Motor neuron (in vitro differentiated cells): Measurements from ENCODE around the gene PDGFC. TPM values are rescaled to one million over a fixed set of nuclear protein-coding genes. Genes with fewer than 3 reads are reported as not detected.
"Not testable (repeated sequence)": the region's sequence is repeated elsewhere in the genome, so short reads cannot be mapped to it uniquely, and the experiment has no call there.

Experiments
- ATAC-seq, 8 experiments: fragments of 200-7000 bp; cut with Tn5 transposase; replicated peaks in 6 of 8; 2 replicates each; pipeline ENCODE4 v1.8.0; 2021; ENCODE audit warnings: mild to moderate bottlenecking in 8 of 8, moderate library complexity in 8 of 8
- H3K27ac ChIP-seq, 2 donors: fragments of 250-450 bp; sonication (Bioruptor Pico); 2 replicates each; pipeline ENCODE4 v1.9.0; 2021; ENCODE audit warnings: antibody characterized with exemption in 2 of 2, mild to moderate bottlenecking in 2 of 2, moderate library complexity in 1 of 2
- H3K4me1 ChIP-seq, 2 donors: fragments of 250-450 bp; sonication (Bioruptor Pico); replicated peaks in 1 of 2; 2 replicates each; pipeline ENCODE4 v1.6.1; 2021; ENCODE audit warnings: antibody characterized with exemption in 2 of 2, mild to moderate bottlenecking in 2 of 2, moderate library complexity in 1 of 2
- H3K4me3 ChIP-seq, 5 donors: fragments of 250-450 bp; sonication (Bioruptor Pico); 2 replicates each; pipeline ENCODE4 v1.9.0; 2021; ENCODE audit warnings: antibody characterized with exemption in 5 of 5, mild to moderate bottlenecking in 5 of 5, moderate library complexity in 4 of 5
- WGBS, 10 experiments: fragments of 450-650 bp; shearing (Covaris generic); methylation state at CpG; one replicate each; pipeline ENCODE4 v1.0.0; 2022; 5-methylcytosine and 5-hydroxymethylcytosine counted together
- in situ Hi-C, 9 experiments: fragments of 400-800 bp; cut with MboI; loops; one replicate each; pipeline ENCODE4 v1.15.0; 2021; ENCODE audit warnings: low sequenced_read_pairs in 9 of 9, low pct_unique_long_range_greater_than_20kb in 2 of 9; ENCODE audit not compliant: unreplicated experiment in 9 of 9
- total RNA-seq, 8 experiments: library from RNA; unstranded; fragments of 300-600 nt; gene quantifications; 2 replicates each; pipeline versions ENCODE4 v1.2.3 to v1.2.4, GENCODE V29; 2022

Gene PDGFC
- total RNA-seq, 8 experiments from 2014 or later, result 5.4 to 43.0 (median 6.2) TPM

GRCh38 chr4:156875055-156875454 is 96.5 kb downstream of the PDGFC start:
- in situ Hi-C loops, result no loop called here
- 40 to 100% (median 100%) methylated on average over 1 of the region's 1 CpG; no CpG with 5 or more reads in 2 of the 10 experiments for WGBS, 10 experiments
- H3K27ac ChIP-seq, result no peak overlapping the region
- no peak overlapping the region for H3K4me3 ChIP-seq
- peak in 2 of 8 experiments; percentile 22 to 62 for ATAC-seq
- H3K4me1 ChIP-seq, result peaks cover 0 to 12% of the 10 kb centered on the region in 2 donors

GRCh38 chr4:156873799-156874198 is 97.8 kb downstream of the PDGFC start:
- peak in 7 of 8 experiments; percentile 19 to 74 (median 53) for ATAC-seq
- 73 to 100% (median 81%) methylated on average over 1 to 3 of the region's 3 CpGs; no CpG with 5 or more reads in 1 of the 10 experiments for WGBS, 10 experiments
- Histone ChIP-seq H3K4me1 (peaks cover 0 to 12% of the 10 kb centered on the region in 2 donors), H3K4me3 (no peak overlapping the region), H3K27ac (no peak overlapping the region)
- in situ Hi-C loops, result no loop called here

- Histone ChIP-seq H3K4me3 (no peak overlapping the region), H3K27ac (no peak overlapping the region), H3K4me1 (peaks cover 0 to 12% of the 10 kb centered on the region in 2 donors)
- no peak for ATAC-seq
- in situ Hi-C loops, result no loop called here
- 80 to 100% (median 94%) methylated on average over 2 to 3 of the region's 3 CpGs for WGBS, 10 experiments
Measured at GRCh38 chr4:156870861-156871260, 100.7 kb downstream of the PDGFC start.

GRCh38 chr4:156870131-156870530 is 101.5 kb downstream of the PDGFC start:
- Histone ChIP-seq H3K4me3 (no peak overlapping the region), H3K4me1 (peaks cover 0 to 12% of the 10 kb centered on the region in 2 donors), H3K27ac (no peak overlapping the region)
- in situ Hi-C loops, result no loop called here
- 18 to 100% (median 87%) methylated on average over 1 of the region's 1 CpG; no CpG with 5 or more reads in 1 of the 10 experiments for WGBS, 10 experiments
- ATAC-seq, result no peak

- H3K4me3 ChIP-seq, in situ Hi-C loops, H3K27ac ChIP-seq, ATAC-seq, H3K4me1 ChIP-seq: not testable (repeated sequence)
- WGBS, 10 experiments, result no CpG with 5 or more reads among the region's 2 CpGs
Measured at GRCh38 chr4:156866088-156866487, 105.5 kb downstream of the PDGFC start.

GRCh38 chr4:156865451-156865850 is 106.1 kb downstream of the PDGFC start:
- Histone ChIP-seq H3K4me3 (no peak overlapping the region), H3K4me1 (peaks cover 0 to 1% of the 10 kb centered on the region in 2 donors), H3K27ac (no peak overlapping the region)
- no peak for ATAC-seq
- WGBS, 10 experiments, result 50 to 93% (median 85%) methylated on average over 1 to 2 of the region's 2 CpGs; no CpG with 5 or more reads in 4 of the 10 experiments
- in situ Hi-C loops, result no loop called here

GRCh38 chr4:156858071-156858470 is 113.5 kb downstream of the PDGFC start:
- no peak overlapping the region for H3K4me3 ChIP-seq
- no peak for ATAC-seq
- WGBS, 10 experiments, result 93 to 100% (median 100%) methylated on average over 1 to 3 of the region's 3 CpGs
- no peaks in the 10 kb centered on the region for H3K4me1 ChIP-seq
- H3K27ac ChIP-seq, result no peak overlapping the region
- in situ Hi-C loops, result no loop called here

GRCh38 chr4:156838761-156839160 is 132.8 kb downstream of the PDGFC start:
- Histone ChIP-seq H3K4me3 (no peak overlapping the region), H3K4me1 (no peaks in the 10 kb centered on the region), H3K27ac (no peak overlapping the region)
- in situ Hi-C loops, result no loop called here
- 73 to 100% (median 96%) methylated on average over 2 to 5 of the region's 5 CpGs; no CpG with 5 or more reads in 1 of the 10 experiments for WGBS, 10 experiments
- no peak for ATAC-seq

GRCh38 chr4:156837625-156838345 is 133.8 kb downstream of the PDGFC start:
- in situ Hi-C loops, result no loop called here
- no peaks in the 10 kb centered on the region for H3K4me1 ChIP-seq
- WGBS, 10 experiments, result 75 to 100% (median 98%) methylated on average over 2 of the region's 2 CpGs; no CpG with 5 or more reads in 2 of the 10 experiments
- no peak overlapping the region for H3K4me3 ChIP-seq
- no peak for ATAC-seq
- no peak overlapping the region for H3K27ac ChIP-seq

- in situ Hi-C loops, result no loop called here
- H3K4me1 ChIP-seq, result no peaks in the 10 kb centered on the region
- H3K27ac ChIP-seq, result no peak overlapping the region
- H3K4me3 ChIP-seq, result no peak overlapping the region
- WGBS, 10 experiments, result 86 to 100% (median 98%) methylated on average over 1 to 3 of the region's 3 CpGs
- no peak for ATAC-seq
Measured at GRCh38 chr4:156832886-156833285, 138.7 kb downstream of the PDGFC start.

GRCh38 chr4:156830351-156830750 is 141.2 kb downstream of the PDGFC start:
- WGBS, 10 experiments, result 44 to 100% (median 83%) methylated on average over 1 to 4 of the region's 4 CpGs; no CpG with 5 or more reads in 3 of the 10 experiments
- Histone ChIP-seq H3K4me3 (no peak overlapping the region), H3K27ac (no peak overlapping the region), H3K4me1 (no peaks in the 10 kb centered on the region)
- in situ Hi-C loops, result no loop called here
- no peak for ATAC-seq

- 33 to 100% (median 92%) methylated on average over 2 to 4 of the region's 4 CpGs for whole genome bisulfite sequencing, 10 experiments
- H3K4me3 ChIP-seq, result no peak overlapping the region
- no peak for ATAC-seq
Measured at GRCh38 chr4:156829201-156829873, 142.3 kb downstream of the PDGFC start.

GRCh38 chr4:156827519-156827918 is 144.1 kb downstream of the PDGFC start:
- 29 to 100% (median 98%) methylated on average over 1 to 2 of the region's 2 CpGs; no CpG with 5 or more reads in 2 of the 10 experiments for WGBS, 10 experiments
- ATAC-seq, result no peak
- Histone ChIP-seq H3K4me1 (no peaks in the 10 kb centered on the region), H3K27ac (no peak overlapping the region), H3K4me3 (no peak overlapping the region)
- in situ Hi-C loops, result no loop called here

More at GRCh38 chr4:156829201-156829873, 142.3 kb downstream of the PDGFC start:
- Histone ChIP-seq H3K27ac (no peak overlapping the region), H3K4me1 (no peaks in the 10 kb centered on the region)
- in situ Hi-C loops, result no loop called here
